ENCODE data around the gene CHAT. TPM values are rescaled to one million over a fixed set of nuclear protein-coding genes. Genes with fewer than 3 reads are reported as not detected.

Gene CHAT
- total RNA-seq, 1 donor from 2014 or later = not detected

- no peak for DNase-seq
Measured at GRCh38 chr10:49634069-49634660, 20.3 kb downstream of the CHAT start.

GRCh38 chr10:49642311-49642710 is 28.5 kb downstream of the CHAT start:
- Mint-ChIP-seq H3K9me3 (no peaks in the 10 kb centered on the region), H3K4me3 (no peak overlapping the region), H3K36me3 (ENCODE audit: low read depth) (no peaks in the 10 kb centered on the region), H3K27me3 (peaks cover 18% of the 10 kb centered on the region), H3K4me1 (no peaks in the 10 kb centered on the region), H3K27ac (no peak overlapping the region)
- intact Hi-C loops (cut with micrococcal nuclease) = no loop called here
- no peak for DNase-seq

More at GRCh38 chr10:49634069-49634660, 20.3 kb downstream of the CHAT start:
- intact Hi-C loops (cut with micrococcal nuclease) = no loop called here
- H3K4me3 Mint-ChIP-seq = no peak overlapping the region
- H3K27me3 Mint-ChIP-seq = peaks cover 22% of the 10 kb centered on the region
- H3K4me1 Mint-ChIP-seq = no peaks in the 10 kb centered on the region
- H3K27ac Mint-ChIP-seq = no peak overlapping the region
- H3K9me3 Mint-ChIP-seq = no peaks in the 10 kb centered on the region
- H3K36me3 Mint-ChIP-seq (ENCODE audit: low read depth) = no peaks in the 10 kb centered on the region

- no peaks in the 10 kb centered on the region for H3K9me3 Mint-ChIP-seq
- no peaks in the 10 kb centered on the region for H3K36me3 Mint-ChIP-seq (ENCODE audit: low read depth)
Measured at GRCh38 chr10:49643241-49644034, 29.6 kb downstream of the CHAT start.

GRCh38 chr10:49644035-49644646 is 30.3 kb downstream of the CHAT start:
- H3K27me3 Mint-ChIP-seq = peaks cover 14% of the 10 kb centered on the region
- H3K36me3 Mint-ChIP-seq (ENCODE audit: low read depth) = no peaks in the 10 kb centered on the region
- H3K4me1 Mint-ChIP-seq = peaks cover 10% of the 10 kb centered on the region
- H3K27ac Mint-ChIP-seq = no peak overlapping the region
- intact Hi-C loops (cut with micrococcal nuclease) = no loop called here
- no peak for DNase-seq
- H3K4me3 Mint-ChIP-seq = no peak overlapping the region
- H3K9me3 Mint-ChIP-seq = no peaks in the 10 kb centered on the region

More at GRCh38 chr10:49643241-49644034, 29.6 kb downstream of the CHAT start:
- Mint-ChIP-seq H3K4me1 (peaks cover 4% of the 10 kb centered on the region), H3K27me3 (peaks cover 14% of the 10 kb centered on the region), H3K27ac (no peak overlapping the region), H3K4me3 (no peak overlapping the region)
- no peak for DNase-seq
- intact Hi-C loops (cut with micrococcal nuclease) = no loop called here

- no peak for DNase-seq
- Mint-ChIP-seq H3K36me3 (ENCODE audit: low read depth) (no peaks in the 10 kb centered on the region), H3K4me3 (no peak overlapping the region), H3K9me3 (no peaks in the 10 kb centered on the region), H3K27ac (no peak overlapping the region), H3K27me3 (peaks cover 7% of the 10 kb centered on the region), H3K4me1 (peaks cover 16% of the 10 kb centered on the region)
- intact Hi-C loops (cut with micrococcal nuclease) = no loop called here
Measured at GRCh38 chr10:49645417-49645816, 31.6 kb downstream of the CHAT start.

- no peaks in the 10 kb centered on the region for H3K36me3 Mint-ChIP-seq (ENCODE audit: low read depth)
- DNase-seq = no peak
- peaks cover 7% of the 10 kb centered on the region for H3K27me3 Mint-ChIP-seq
- no peak overlapping the region for H3K4me3 Mint-ChIP-seq
- peaks cover 16% of the 10 kb centered on the region for H3K4me1 Mint-ChIP-seq
- intact Hi-C loops (cut with micrococcal nuclease) = no loop called here
- no peak overlapping the region for H3K27ac Mint-ChIP-seq
- no peaks in the 10 kb centered on the region for H3K9me3 Mint-ChIP-seq
Measured at GRCh38 chr10:49645871-49646870, 32.3 kb downstream of the CHAT start.

- no peak for DNase-seq
- H3K36me3 Mint-ChIP-seq (ENCODE audit: low read depth) = no peaks in the 10 kb centered on the region
- peaks cover 16% of the 10 kb centered on the region for H3K4me1 Mint-ChIP-seq
- H3K9me3 Mint-ChIP-seq = no peaks in the 10 kb centered on the region
- H3K4me3 Mint-ChIP-seq = no peak overlapping the region
- peaks cover 5% of the 10 kb centered on the region for H3K27me3 Mint-ChIP-seq
- no peak overlapping the region for H3K27ac Mint-ChIP-seq
- intact Hi-C loops (cut with micrococcal nuclease) = no loop called here
Measured at GRCh38 chr10:49647554-49647953, 33.7 kb downstream of the CHAT start.

GRCh38 chr10:49647985-49648795 is 34.4 kb downstream of the CHAT start:
- DNase-seq = no peak
- H3K27ac Mint-ChIP-seq = no peak overlapping the region
- intact Hi-C loops (cut with micrococcal nuclease) = no loop called here

GRCh38 chr10:49649294-49649693 is 35.5 kb downstream of the CHAT start:
- intact Hi-C loops (cut with micrococcal nuclease) = no loop called here
- DNase-seq = peak; percentile 84
- no peaks in the 10 kb centered on the region for H3K36me3 Mint-ChIP-seq (ENCODE audit: low read depth)
- no peaks in the 10 kb centered on the region for H3K9me3 Mint-ChIP-seq
- H3K27me3 Mint-ChIP-seq = peaks cover 5% of the 10 kb centered on the region
- no peak overlapping the region for H3K27ac Mint-ChIP-seq
- peak overlapping the region; percentile 17 for H3K4me3 Mint-ChIP-seq
- H3K4me1 Mint-ChIP-seq = peaks cover 16% of the 10 kb centered on the region

More at GRCh38 chr10:49647985-49648795, 34.4 kb downstream of the CHAT start:
- Mint-ChIP-seq H3K27me3 (peaks cover 5% of the 10 kb centered on the region), H3K4me3 (no peak overlapping the region), H3K36me3 (ENCODE audit: low read depth) (no peaks in the 10 kb centered on the region), H3K9me3 (no peaks in the 10 kb centered on the region), H3K4me1 (peaks cover 16% of the 10 kb centered on the region)

GRCh38 chr10:49649936-49650723 is 36.3 kb downstream of the CHAT start:
- peaks cover 16% of the 10 kb centered on the region for H3K4me1 Mint-ChIP-seq
- intact Hi-C loops (cut with micrococcal nuclease) = no loop called here
- H3K27me3 Mint-ChIP-seq = peaks cover 5% of the 10 kb centered on the region
- H3K27ac Mint-ChIP-seq = no peak overlapping the region
- no peak overlapping the region for H3K4me3 Mint-ChIP-seq
- DNase-seq = peak; percentile 63
- no peaks in the 10 kb centered on the region for H3K36me3 Mint-ChIP-seq (ENCODE audit: low read depth)
- no peaks in the 10 kb centered on the region for H3K9me3 Mint-ChIP-seq

GRCh38 chr10:49650724-49651034 is 36.8 kb downstream of the CHAT start:
- intact Hi-C loops (cut with micrococcal nuclease) = no loop called here
- H3K9me3 Mint-ChIP-seq = no peaks in the 10 kb centered on the region
- H3K4me1 Mint-ChIP-seq = peaks cover 16% of the 10 kb centered on the region
- H3K4me3 Mint-ChIP-seq = no peak overlapping the region
- DNase-seq = no peak
- no peak overlapping the region for H3K27ac Mint-ChIP-seq
- H3K27me3 Mint-ChIP-seq = peaks cover 5% of the 10 kb centered on the region
- H3K36me3 Mint-ChIP-seq (ENCODE audit: low read depth) = no peaks in the 10 kb centered on the region

- H3K4me3 Mint-ChIP-seq = no peak overlapping the region
- peaks cover 5% of the 10 kb centered on the region for H3K27me3 Mint-ChIP-seq
- no peaks in the 10 kb centered on the region for H3K9me3 Mint-ChIP-seq
- no peaks in the 10 kb centered on the region for H3K36me3 Mint-ChIP-seq (ENCODE audit: low read depth)
- peaks cover 16% of the 10 kb centered on the region for H3K4me1 Mint-ChIP-seq
- intact Hi-C loops (cut with micrococcal nuclease) = no loop called here
- no peak for DNase-seq
- no peak overlapping the region for H3K27ac Mint-ChIP-seq
Measured at GRCh38 chr10:49651039-49651835, 37.4 kb downstream of the CHAT start.
